ENCODE results near the gene ZSCAN2. TPM values are rescaled to one million over a fixed set of nuclear protein-coding genes. Genes with fewer than 3 reads are reported as not detected.
"Not testable (repeated sequence)": the region's sequence is repeated elsewhere in the genome, so short reads cannot be mapped to it uniquely, and the experiment has no call there.

ZSCAN2 gene
- total RNA-seq, 1 donor from 2014 or later: 26.6 TPM

DNA sequence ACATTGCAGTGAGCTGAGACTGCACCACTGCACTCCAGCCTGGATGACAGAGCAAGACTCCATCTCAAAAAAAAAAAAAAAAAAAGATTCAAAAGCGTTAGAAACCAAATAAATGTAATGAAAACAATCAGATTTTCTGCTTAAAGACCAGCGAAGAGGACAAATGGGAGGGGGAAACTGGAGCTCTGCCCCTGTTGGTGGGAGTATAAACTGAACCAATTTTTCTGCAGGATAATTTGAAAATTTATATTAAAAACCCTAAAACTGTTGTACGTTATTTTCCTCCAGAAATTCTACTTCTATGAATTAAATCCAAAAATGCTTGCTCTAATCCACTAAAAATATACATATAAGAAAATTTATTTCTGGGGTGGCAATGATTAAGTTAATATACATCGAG, 25.3 kb upstream of the ZSCAN2 start:
- Histone ChIP-seq H3K4me3 (ENCODE audit: low read depth, low read length) (no peak overlapping the region), H3K36me3 (ENCODE audit: control insufficient read depth, insufficient read depth, low read length) (no peaks in the 10 kb centered on the region), H3K27me3 (ENCODE audit: control insufficient read depth, insufficient read depth, low read length) (no peaks in the 10 kb centered on the region)
- no peak for TF ChIP-seq CTCF (IDR thresholded peaks at IDR 0.05; ENCODE audit: insufficient read depth, low read length, poor library complexity, severe bottlenecking)
- no peak for DNase-seq (ENCODE audit: low read depth)

- H3K27me3 ChIP-seq (ENCODE audit: control insufficient read depth, insufficient read depth, low read length); H3K36me3 ChIP-seq (ENCODE audit: control insufficient read depth, insufficient read depth, low read length); H3K4me3 ChIP-seq (ENCODE audit: low read depth, low read length); DNase-seq (ENCODE audit: low read depth): not testable (repeated sequence)
Observed at GRCh38 chr15:84577891-84578290, 22.9 kb upstream of the ZSCAN2 start.

DNA sequence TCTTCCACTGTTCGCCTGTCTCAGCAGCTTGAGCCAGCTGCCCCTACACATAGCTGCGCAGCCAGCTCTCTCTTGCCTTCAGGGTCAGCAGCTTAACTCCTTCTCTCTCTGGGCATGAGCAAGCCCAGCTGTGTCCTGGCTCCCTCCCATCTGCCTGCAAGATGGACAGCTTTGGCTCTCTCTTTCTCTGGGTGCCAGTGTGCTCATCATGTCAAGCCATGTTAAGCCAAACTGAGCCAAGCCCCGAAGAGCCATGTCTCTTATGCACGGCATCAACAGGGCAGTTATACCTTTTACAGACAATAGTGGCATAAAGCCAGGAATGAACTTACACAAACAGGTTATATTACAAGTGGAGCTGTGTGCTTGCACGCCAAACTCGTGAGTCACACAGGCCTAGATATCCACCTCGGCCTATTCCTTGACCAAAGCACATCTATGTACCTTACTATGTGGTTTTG, 21.5 kb upstream of the ZSCAN2 start:
- not testable (repeated sequence) for H3K4me3 ChIP-seq (ENCODE audit: low read depth, low read length); H3K27me3 ChIP-seq (ENCODE audit: control insufficient read depth, insufficient read depth, low read length); H3K36me3 ChIP-seq (ENCODE audit: control insufficient read depth, insufficient read depth, low read length)
- DNase-seq (ENCODE audit: low read depth): peak; percentile 72

GRCh38 chr15:84581676-84582428, 19.0 kb upstream of the ZSCAN2 start:
- not testable (repeated sequence) for H3K36me3 ChIP-seq (ENCODE audit: control insufficient read depth, insufficient read depth, low read length); DNase-seq (ENCODE audit: low read depth); H3K4me3 ChIP-seq (ENCODE audit: low read depth, low read length); H3K27me3 ChIP-seq (ENCODE audit: control insufficient read depth, insufficient read depth, low read length)

DNA sequence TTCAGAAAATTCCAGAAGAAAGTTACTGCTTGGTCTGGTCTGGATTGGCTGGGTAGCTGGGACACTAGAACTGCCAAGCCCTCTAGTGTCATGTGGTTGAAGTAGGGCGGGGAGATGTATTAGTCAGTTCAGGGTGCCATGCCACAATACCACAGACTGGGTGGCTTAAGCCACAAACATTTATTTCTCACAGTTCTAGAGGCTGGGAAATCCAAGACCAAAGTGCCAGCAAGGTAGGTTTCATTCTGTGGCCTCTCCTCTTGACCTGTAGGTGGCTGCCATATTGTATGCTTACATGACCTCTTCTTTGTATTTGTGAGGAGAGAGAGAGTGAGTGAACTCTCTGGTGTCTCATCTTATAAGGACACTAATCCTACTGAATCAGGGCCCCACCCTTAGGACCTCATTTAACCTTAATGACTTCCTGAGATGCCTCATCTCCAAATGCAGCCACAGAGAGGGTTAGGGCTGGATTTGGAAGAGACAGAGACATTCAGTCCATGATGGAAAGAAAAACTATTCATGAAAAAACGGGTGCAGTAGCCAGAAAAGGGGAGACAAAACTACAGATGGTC, 18.1 kb upstream of the ZSCAN2 start:
- Histone ChIP-seq H3K4me3 (ENCODE audit: low read depth, low read length) (no peak overlapping the region), H3K36me3 (ENCODE audit: control insufficient read depth, insufficient read depth, low read length) (no peaks in the 10 kb centered on the region), H3K27me3 (ENCODE audit: control insufficient read depth, insufficient read depth, low read length) (no peaks in the 10 kb centered on the region)
- DNase-seq (ENCODE audit: low read depth): no peak
- no peak for TF ChIP-seq CTCF (IDR thresholded peaks at IDR 0.05; ENCODE audit: insufficient read depth, low read length, poor library complexity, severe bottlenecking)

GRCh38 chr15:84583921-84584320, 16.9 kb upstream of the ZSCAN2 start:
- not testable (repeated sequence) for DNase-seq (ENCODE audit: low read depth); H3K36me3 ChIP-seq (ENCODE audit: control insufficient read depth, insufficient read depth, low read length); H3K4me3 ChIP-seq (ENCODE audit: low read depth, low read length)

DNA sequence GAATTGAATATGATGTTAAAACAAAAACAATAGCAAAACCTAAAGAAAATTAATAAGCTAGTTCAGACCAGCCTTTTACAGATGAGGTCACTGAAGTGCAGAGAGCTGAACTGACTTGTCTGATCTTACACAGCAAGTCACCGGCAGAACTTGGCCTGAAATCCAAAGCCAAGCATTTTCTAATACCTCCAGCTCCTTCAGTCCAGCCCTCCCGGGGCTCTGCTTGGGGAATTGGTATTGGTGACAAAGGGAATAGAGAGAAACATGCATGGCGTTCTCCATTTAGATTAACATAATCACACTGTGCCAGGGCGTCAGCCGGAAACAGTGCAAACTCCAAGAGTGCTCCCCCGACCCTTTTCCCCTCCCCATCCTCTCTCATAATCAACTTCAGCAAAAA, 14.1 kb upstream of the ZSCAN2 start:
- Histone ChIP-seq H3K27me3 (ENCODE audit: control insufficient read depth, insufficient read depth, low read length) (no peaks in the 10 kb centered on the region), H3K36me3 (ENCODE audit: control insufficient read depth, insufficient read depth, low read length) (no peaks in the 10 kb centered on the region), H3K4me3 (ENCODE audit: low read depth, low read length) (no peak overlapping the region)
- no peak for DNase-seq (ENCODE audit: low read depth)
- TF ChIP-seq CTCF (IDR thresholded peaks at IDR 0.05; ENCODE audit: insufficient read depth, low read length, poor library complexity, severe bottlenecking): no peak

More at GRCh38 chr15:84583921-84584320, 16.9 kb upstream of the ZSCAN2 start:
- not testable (repeated sequence) for H3K27me3 ChIP-seq (ENCODE audit: control insufficient read depth, insufficient read depth, low read length)
